Common myeloid progenitor, CD34-positive (primary cell): ENCODE results near the gene WWOX.

ENCODE experiments used
- CTCF ChIA-PET: fragments of 350-600 bp; sonication (Branson Sonifier 250); formaldehyde crosslinking; loops from one replicate; lab custom pipeline; 2021; ENCODE audit warnings: antibody characterized with exemption; lab: Charles Lee
- POLR2A ChIA-PET: fragments of 350-600 bp; sonication (Branson Sonifier 250); formaldehyde crosslinking; loops from one replicate; lab custom pipeline; 2021; ENCODE audit warnings: antibody characterized with exemption; lab: Charles Lee
- DNase-seq, 3 donors: peaks; one replicate each; pipeline versions ENCODE4 v3.0.0 to v3.0.0-alpha.2; 2013
- H3K27ac ChIP-seq, 2 experiments: 1 replicate in 1 of 2; 2 replicates in 1 of 2; pipeline ENCODE4 v1.7.0; 2013; ENCODE audit warnings: inconsistent platforms in 2 of 2, low read length in 2 of 2, mild to moderate bottlenecking in 2 of 2, low read depth in 1 of 2, moderate library complexity in 1 of 2; ENCODE audit not compliant: severe bottlenecking in 2 of 2, insufficient read depth in 1 of 2, poor library complexity in 1 of 2
- H3K27me3 ChIP-seq, 5 experiments: replicated peaks in 2 of 5; 1 replicate in 3 of 5; 2 replicates in 2 of 5; pipeline versions ENCODE4 v1.6.1 to v1.7.0; 2013; ENCODE audit warnings: low read length in 4 of 5, mild to moderate bottlenecking in 2 of 5, moderate library complexity in 2 of 5, inconsistent platforms in 1 of 5; ENCODE audit not compliant: insufficient read depth in 5 of 5, control insufficient read depth in 4 of 5
- H3K36me3 ChIP-seq, 4 experiments: 1 replicate in 2 of 4; 2 replicates in 2 of 4; pipeline versions ENCODE4 v1.6.1 to v1.7.0; 2013; ENCODE audit warnings: low read length in 3 of 4, control low read depth in 1 of 4, mild to moderate bottlenecking in 1 of 4; ENCODE audit not compliant: control insufficient read depth in 4 of 4, insufficient read depth in 4 of 4
- H3K4me1 ChIP-seq, 4 experiments: 1 replicate in 3 of 4; 2 replicates in 1 of 4; pipeline versions ENCODE4 v1.6.1 to v1.7.1; 2013; ENCODE audit warnings: low read length in 3 of 4, mild to moderate bottlenecking in 3 of 4, control low read depth in 1 of 4, inconsistent platforms in 1 of 4, moderate library complexity in 1 of 4; ENCODE audit not compliant: control insufficient read depth in 4 of 4, insufficient read depth in 4 of 4; ENCODE audit errors: control extremely low read depth in 1 of 4
- H3K4me3 ChIP-seq, 7 experiments: 1 replicate in 4 of 7; 2 replicates in 3 of 7; pipeline versions ENCODE4 v1.5.1 to v1.7.0; 2013; ENCODE audit warnings: mild to moderate bottlenecking in 7 of 7, low read length in 6 of 7, moderate library complexity in 6 of 7, inconsistent platforms in 2 of 7, low read depth in 2 of 7, control low read depth in 1 of 7; ENCODE audit not compliant: insufficient read depth in 4 of 7, control insufficient read depth in 1 of 7; ENCODE audit errors: extremely low read depth in 1 of 7
- H3K9me3 ChIP-seq, 5 experiments: 1 replicate in 4 of 5; 2 replicates in 1 of 5; pipeline versions ENCODE4 v1.6.1 to v1.7.1; 2013; ENCODE audit warnings: low read length in 4 of 5, mild to moderate bottlenecking in 2 of 5, inconsistent platforms in 1 of 5, low read depth in 1 of 5, moderate library complexity in 1 of 5; ENCODE audit not compliant: control insufficient read depth in 4 of 5, insufficient read depth in 2 of 5; ENCODE audit errors: control extremely low read depth in 1 of 5
- WGBS: methylation state at CpG from one replicate; pipeline ENCODE4 v1.1.5; 2013; ENCODE audit not compliant: insufficient coverage; 5-methylcytosine and 5-hydroxymethylcytosine counted together

The WWOX gene

GRCh38 chr16:78368121-78369102 lies 269.0 kb downstream of the WWOX start:
- no peak for DNase-seq
- no peak overlapping the region for H3K27ac ChIP-seq
- peaks cover 0 to 3% (median 0%) of the 10 kb centered on the region in 5 experiments for H3K9me3 ChIP-seq
- peaks cover 0 to 7% (median 1%) of the 10 kb centered on the region in 4 experiments for H3K4me1 ChIP-seq
- ChIA-PET CTCF (interaction anchor here (1.3 kb wide), 1 partner anchor 8 kb away, joined by 3 read pairs; no protein-coding TSS in a partner anchor), POLR2A (no interaction called here)
- H3K36me3 ChIP-seq: no peaks in the 10 kb centered on the region
- H3K27me3 ChIP-seq: no peaks in the 10 kb centered on the region
- 88% methylated on average over 9 of the region's 10 CpGs for WGBS
- no peak overlapping the region for H3K4me3 ChIP-seq

GRCh38 chr16:78372277-78372676 lies 272.8 kb downstream of the WWOX start:
- ChIA-PET CTCF (interaction anchor here (1.2 kb wide), 1 partner anchor 13 kb away, joined by 3 read pairs; no protein-coding TSS in a partner anchor), POLR2A (no interaction called here)
- no peaks in the 10 kb centered on the region for H3K36me3 ChIP-seq
- H3K27ac ChIP-seq: no peak overlapping the region
- WGBS: no CpG with 5 or more reads among the region's 3 CpGs
- H3K4me3 ChIP-seq: no peak overlapping the region
- peaks cover 0 to 7% (median 1%) of the 10 kb centered on the region in 4 experiments for H3K4me1 ChIP-seq
- H3K27me3 ChIP-seq: no peaks in the 10 kb centered on the region
- H3K9me3 ChIP-seq: peaks cover 0 to 3% (median 0%) of the 10 kb centered on the region in 5 experiments
- DNase-seq: no peak

- Histone ChIP-seq H3K4me1 (no peaks in the 10 kb centered on the region), H3K9me3 (peaks cover 0 to 3% (median 0%) of the 10 kb centered on the region in 5 experiments), H3K36me3 (no peaks in the 10 kb centered on the region), H3K4me3 (no peak overlapping the region), H3K27ac (no peak overlapping the region), H3K27me3 (no peaks in the 10 kb centered on the region)
- no peak for DNase-seq
- CTCF ChIA-PET: no interaction called here
- POLR2A ChIA-PET: no interaction called here
- 93% methylated on average over 13 of the region's 15 CpGs for WGBS
Observed at GRCh38 chr16:78375055-78375679, 275.7 kb downstream of the WWOX start.

- no peak overlapping the region for H3K4me3 ChIP-seq
- POLR2A ChIA-PET: no interaction called here
- H3K27ac ChIP-seq: no peak overlapping the region
- peaks cover 0 to 3% (median 0%) of the 10 kb centered on the region in 5 experiments for H3K9me3 ChIP-seq
- H3K36me3 ChIP-seq: no peaks in the 10 kb centered on the region
- H3K27me3 ChIP-seq: no peaks in the 10 kb centered on the region
- CTCF ChIA-PET: interaction anchor here (1.3 kb wide), 1 partner anchor 8 kb away, joined by 3 read pairs; no protein-coding TSS in a partner anchor
- H3K4me1 ChIP-seq: no peaks in the 10 kb centered on the region
- no peak for DNase-seq
- 95% methylated on average over 3 of the region's 4 CpGs for WGBS
Observed at GRCh38 chr16:78376452-78376851, 277.0 kb downstream of the WWOX start.

- Histone ChIP-seq H3K4me3 (no peak overlapping the region), H3K27me3 (no peaks in the 10 kb centered on the region), H3K36me3 (no peaks in the 10 kb centered on the region), H3K27ac (no peak overlapping the region), H3K4me1 (no peaks in the 10 kb centered on the region), H3K9me3 (no peaks in the 10 kb centered on the region)
- DNase-seq: no peak
- 100% methylated on average over 2 of the region's 4 CpGs for WGBS
- ChIA-PET POLR2A (no interaction called here), CTCF (interaction anchor here (1.3 kb wide), 1 partner anchor 9 kb away, joined by 3 read pairs; no protein-coding TSS in a partner anchor)
Observed at GRCh38 chr16:78377312-78377711, 277.9 kb downstream of the WWOX start.

- Histone ChIP-seq H3K36me3 (no peaks in the 10 kb centered on the region), H3K9me3 (peaks cover 0 to 3% (median 0%) of the 10 kb centered on the region in 5 experiments), H3K4me1 (no peaks in the 10 kb centered on the region), H3K27me3 (no peaks in the 10 kb centered on the region), H3K27ac (no peak overlapping the region), H3K4me3 (no peak overlapping the region)
- DNase-seq: no peak
- POLR2A ChIA-PET: no interaction called here
- WGBS: no CpG with 5 or more reads among the region's 1 CpG
- CTCF ChIA-PET: no interaction called here
Observed at GRCh38 chr16:78381060-78381459, 281.6 kb downstream of the WWOX start.
